GM10248 (cell line): ENCODE results near the gene CHURC1.

Source experiments
- CTCF ChIA-PET: fragments of 300-600 bp; sonication (Branson Sonifier 250); formaldehyde crosslinking; extraction: SDS; loops from one replicate; lab custom pipeline; 2021; ENCODE audit warnings: antibody characterized with exemption; lab: Yijun Ruan, JAX
- POLR2A ChIA-PET: fragments of 350-650 bp; sonication (Branson Sonifier 250); formaldehyde crosslinking; extraction: SDS; loops from one replicate; lab custom pipeline; 2020; ENCODE audit warnings: antibody characterized with exemption; lab: Yijun Ruan, JAX
- DNase-seq: peaks from one replicate; pipeline ENCODE4 v3.0.0; 2012; ENCODE audit errors: extremely low spot score
- CTCF ChIP-seq: IDR thresholded peaks from 2 replicates; pipeline ENCODE4 v1.5.1; 2012; ENCODE audit warnings: mild to moderate bottlenecking, low read depth; ENCODE audit errors: extremely low read depth, missing control alignments, control extremely low read depth

Gene CHURC1

DNA sequence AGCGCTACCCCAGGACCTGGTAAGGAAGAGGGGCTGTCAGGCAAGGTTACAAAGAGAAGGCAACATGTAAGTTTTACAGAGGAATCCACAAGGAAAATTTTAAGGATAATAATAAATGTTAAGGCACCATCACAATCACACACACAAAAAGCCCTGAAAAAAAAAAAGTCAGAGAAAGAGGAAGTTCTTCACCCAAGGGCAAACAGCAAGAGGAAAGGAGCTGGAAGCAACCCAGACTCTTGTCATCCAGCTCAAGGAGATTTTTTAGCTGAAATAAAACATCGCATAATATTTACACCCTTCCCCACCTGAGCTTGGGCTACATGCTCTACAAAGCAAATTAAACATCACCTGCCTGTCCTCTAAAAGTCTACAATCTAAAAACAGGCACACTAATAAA, 44.1 kb upstream of the CHURC1 start:
- CTCF ChIA-PET, result interaction anchor here (1.1 to 2.0 kb wide), 3 partner anchors 11 to 13 kb away, joined by 3 to 5 read pairs (median 4); no protein-coding TSS in a partner anchor
- no peak for TF ChIP-seq CTCF
- DNase-seq, result no peak
- POLR2A ChIA-PET, result no interaction called here

GRCh38 chr14:64871344-64871743, 42.9 kb upstream of the CHURC1 start:
- TF ChIP-seq CTCF, result no peak
- no peak for DNase-seq
- POLR2A ChIA-PET, result no interaction called here
- CTCF ChIA-PET, result no interaction called here

DNA sequence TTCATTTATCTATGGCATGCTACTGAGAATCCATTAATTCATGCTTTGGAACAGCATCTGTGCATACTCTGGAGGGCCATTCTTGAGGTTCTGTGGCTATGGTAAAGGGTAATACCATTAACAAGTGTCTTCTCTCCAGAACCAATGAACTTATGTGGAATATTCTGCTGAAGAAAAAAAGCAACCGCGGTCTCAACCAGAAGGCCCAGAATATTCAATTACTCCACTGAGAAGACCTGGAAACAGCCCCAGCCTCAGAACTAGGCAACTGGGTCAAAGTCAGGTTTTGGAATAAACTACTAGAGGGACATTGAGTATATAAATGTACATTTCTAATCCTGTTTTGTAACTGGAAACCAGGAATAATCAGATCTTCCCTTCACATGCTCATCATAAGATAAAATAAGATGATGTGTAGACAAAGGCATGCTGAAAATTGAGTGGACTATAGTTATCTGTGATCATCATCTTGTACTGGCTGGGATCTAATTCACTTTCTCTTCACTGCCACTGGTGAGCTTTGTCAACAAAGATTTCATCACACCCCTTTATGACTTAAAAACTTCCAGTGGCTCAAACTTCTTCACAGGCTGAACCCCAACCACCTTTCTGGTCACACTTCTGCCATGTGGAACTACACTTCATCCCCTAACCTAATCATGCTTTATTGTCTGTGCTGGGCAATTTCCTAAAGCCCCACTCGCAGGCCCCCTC, 40.6 kb upstream of the CHURC1 start:
- CTCF ChIA-PET, result no interaction called here
- no peak for DNase-seq
- TF ChIP-seq CTCF, result no peak
- POLR2A ChIA-PET, result no interaction called here

GRCh38 chr14:64875350-64875749, 38.9 kb upstream of the CHURC1 start:
- POLR2A ChIA-PET, result no interaction called here
- no peak for TF ChIP-seq CTCF
- DNase-seq, result no peak
- CTCF ChIA-PET, result interaction anchor here (1.0 to 1.2 kb wide), 2 partner anchors 10 to 17 kb away, joined by 3 read pairs; no protein-coding TSS in a partner anchor

DNA sequence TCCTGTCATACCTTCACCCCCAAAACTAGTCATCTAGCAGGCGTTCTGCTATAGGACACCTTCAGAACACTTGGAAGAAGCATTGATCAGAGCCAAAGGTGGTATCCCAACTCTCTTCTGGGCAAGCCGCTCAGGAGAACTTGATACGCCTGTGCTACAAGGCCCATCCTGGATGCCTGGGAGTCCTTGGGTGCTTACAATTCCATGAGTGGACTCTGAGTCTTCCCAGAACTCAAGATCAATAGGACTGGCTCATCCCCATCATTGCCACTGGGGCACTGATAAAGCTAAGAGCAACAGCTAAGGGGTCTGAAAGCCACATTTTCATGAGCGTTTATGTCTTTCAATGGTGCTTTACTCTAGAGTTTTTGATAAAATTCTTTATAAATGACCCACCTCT, 36.4 kb upstream of the CHURC1 start:
- CTCF ChIA-PET, result interaction anchor here (1.2 to 7.1 kb wide), 3 partner anchors 13 to 76 kb away, joined by 3 to 93 read pairs (median 9); no protein-coding TSS in a partner anchor
- DNase-seq, result no peak
- POLR2A ChIA-PET, result no interaction called here
- no peak for TF ChIP-seq CTCF

- POLR2A ChIA-PET, result interaction anchor here (0.6 kb wide), 1 partner anchor 232 kb away, joined by 3 read pairs; no protein-coding TSS in a partner anchor
- peak; percentile 15 for DNase-seq
- TF ChIP-seq CTCF, result no peak
- CTCF ChIA-PET, result interaction anchor here (1.4 to 7.1 kb wide), 4 partner anchors 11 to 56 kb away, joined by 3 to 93 read pairs (median 6); no protein-coding TSS in a partner anchor
Measured at GRCh38 chr14:64878837-64879634, 35.2 kb upstream of the CHURC1 start.
